22Rv1 (cell line): Measurements from ENCODE around the gene PROB1.

Experiments
- ZFX ChIP-seq: fragments of 450-650 bp; IDR thresholded peaks from 2 replicates; pipeline ENCODE4 v1.6.1; 2017; ENCODE audit warnings: antibody characterized with exemption, borderline replicate concordance
- TF ChIP-seq, protein P1 (sequence below): fragments of 450-650 bp; IDR thresholded peaks from 2 replicates; pipeline ENCODE4 v1.5.1; 2017; ENCODE audit warnings: mild to moderate bottlenecking

DNA sequence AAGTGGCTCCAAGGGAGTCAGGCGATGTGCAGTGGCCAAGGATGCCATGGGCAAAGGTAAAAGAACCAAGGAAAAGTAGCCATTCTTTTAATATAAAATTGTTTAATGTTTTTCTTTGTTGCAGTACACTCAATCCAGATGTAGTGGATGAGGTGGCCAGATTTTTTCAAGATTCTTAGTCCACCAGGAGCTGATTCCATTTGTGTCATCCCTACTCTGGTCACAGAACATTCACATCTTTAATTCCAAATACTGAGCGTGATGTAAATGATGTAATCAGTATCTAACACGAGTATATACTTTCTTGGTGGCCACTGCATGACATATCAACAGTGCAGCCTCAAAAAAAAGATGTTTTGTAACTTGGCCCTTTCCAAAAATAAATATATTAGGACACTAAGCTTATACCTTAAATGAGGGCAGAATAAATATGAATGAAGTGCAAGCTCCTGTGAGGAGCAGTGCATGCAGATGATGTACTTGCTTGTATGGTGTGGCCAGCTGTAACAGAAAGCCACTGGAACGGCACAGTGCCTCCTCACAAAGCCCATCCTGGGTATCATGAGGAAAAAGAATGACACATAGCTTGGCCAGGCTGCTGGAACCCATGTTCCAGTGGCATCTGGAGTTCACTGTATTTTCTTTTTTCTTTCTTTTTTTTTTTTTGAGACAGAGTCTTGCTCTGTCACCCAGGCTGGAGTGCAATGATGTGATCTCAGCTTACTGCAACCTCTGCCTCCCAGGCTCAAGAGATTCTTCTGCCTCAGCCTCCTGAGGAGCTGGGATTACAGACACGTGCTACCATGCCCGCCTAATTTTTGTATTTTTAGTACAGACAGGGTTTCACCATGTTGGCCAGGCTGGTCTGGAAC is 15.5 kb upstream of the PROB1 start:
- TF ChIP-seq, protein P1, sequence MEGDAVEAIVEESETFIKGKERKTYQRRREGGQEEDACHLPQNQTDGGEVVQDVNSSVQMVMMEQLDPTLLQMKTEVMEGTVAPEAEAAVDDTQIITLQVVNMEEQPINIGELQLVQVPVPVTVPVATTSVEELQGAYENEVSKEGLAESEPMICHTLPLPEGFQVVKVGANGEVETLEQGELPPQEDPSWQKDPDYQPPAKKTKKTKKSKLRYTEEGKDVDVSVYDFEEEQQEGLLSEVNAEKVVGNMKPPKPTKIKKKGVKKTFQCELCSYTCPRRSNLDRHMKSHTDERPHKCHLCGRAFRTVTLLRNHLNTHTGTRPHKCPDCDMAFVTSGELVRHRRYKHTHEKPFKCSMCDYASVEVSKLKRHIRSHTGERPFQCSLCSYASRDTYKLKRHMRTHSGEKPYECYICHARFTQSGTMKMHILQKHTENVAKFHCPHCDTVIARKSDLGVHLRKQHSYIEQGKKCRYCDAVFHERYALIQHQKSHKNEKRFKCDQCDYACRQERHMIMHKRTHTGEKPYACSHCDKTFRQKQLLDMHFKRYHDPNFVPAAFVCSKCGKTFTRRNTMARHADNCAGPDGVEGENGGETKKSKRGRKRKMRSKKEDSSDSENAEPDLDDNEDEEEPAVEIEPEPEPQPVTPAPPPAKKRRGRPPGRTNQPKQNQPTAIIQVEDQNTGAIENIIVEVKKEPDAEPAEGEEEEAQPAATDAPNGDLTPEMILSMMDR: no peak
- no peak for TF ChIP-seq ZFX
